Stimulated activated CD8-positive, alpha-beta memory T cell treated with anti-CD3 and anti-CD28 coated beads, Interleukin-15, amount 100 ng/mL, for 24 hours (primary cell): ENCODE data around the gene TLK2.
"Not testable (repeated sequence)": the region's sequence is repeated elsewhere in the genome, so short reads cannot be mapped to it uniquely, and the experiment has no call there.

Source experiments
- DNase-seq: peaks from one replicate; pipeline ENCODE4 v3.0.0-alpha.2; 2020; ENCODE audit warnings: low read depth

TLK2 gene

DNA sequence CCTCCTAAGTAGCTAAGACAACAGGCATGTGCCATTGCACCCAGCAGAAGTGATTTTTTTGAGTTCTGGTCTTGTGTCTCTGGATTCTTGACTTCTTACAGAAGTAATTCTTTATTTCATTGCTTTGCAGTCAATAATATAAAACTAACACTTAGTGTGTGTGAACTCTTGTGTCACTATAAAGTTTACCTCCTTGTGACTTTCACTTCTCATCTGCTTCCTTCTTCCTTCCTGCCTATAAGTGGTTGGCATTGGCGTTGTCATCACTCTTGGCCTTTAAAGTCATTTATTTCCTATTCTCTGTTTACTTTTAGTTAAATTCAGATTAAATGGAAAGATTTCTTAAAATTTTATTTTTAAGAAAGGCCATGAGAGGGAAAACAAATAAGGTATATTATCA lies 12.4 kb downstream of the TLK2 start:
- DNase-seq = not testable (repeated sequence)

DNA sequence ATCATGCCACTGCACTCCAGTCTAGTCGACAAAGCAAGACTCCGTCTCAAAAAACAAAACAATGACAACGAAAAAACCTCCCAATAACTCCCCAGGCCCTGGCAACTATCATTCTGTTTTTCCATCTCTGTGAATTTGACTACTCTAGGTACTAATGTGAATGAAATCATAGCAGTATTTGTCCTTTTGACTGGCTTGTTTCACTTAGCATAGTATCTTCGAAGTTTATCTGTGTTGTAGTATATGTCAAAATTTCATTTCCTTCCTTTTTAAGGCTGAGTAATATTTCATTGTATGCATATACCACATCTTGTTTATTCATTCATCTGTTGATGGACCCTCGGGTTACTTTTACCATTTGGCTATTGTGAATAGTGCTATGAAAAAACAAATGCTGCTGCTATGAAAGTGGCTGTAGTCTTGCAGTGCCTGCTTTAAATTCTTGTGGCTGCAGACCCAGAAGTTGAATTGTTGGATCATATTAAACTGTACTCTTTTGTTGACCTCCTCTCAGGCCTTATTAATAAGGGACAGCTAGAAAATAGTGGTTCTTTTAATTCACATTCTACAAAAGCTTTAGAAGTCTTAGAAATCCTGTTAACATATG lies 14.5 kb downstream of the TLK2 start:
- DNase-seq = not testable (repeated sequence)

DNA sequence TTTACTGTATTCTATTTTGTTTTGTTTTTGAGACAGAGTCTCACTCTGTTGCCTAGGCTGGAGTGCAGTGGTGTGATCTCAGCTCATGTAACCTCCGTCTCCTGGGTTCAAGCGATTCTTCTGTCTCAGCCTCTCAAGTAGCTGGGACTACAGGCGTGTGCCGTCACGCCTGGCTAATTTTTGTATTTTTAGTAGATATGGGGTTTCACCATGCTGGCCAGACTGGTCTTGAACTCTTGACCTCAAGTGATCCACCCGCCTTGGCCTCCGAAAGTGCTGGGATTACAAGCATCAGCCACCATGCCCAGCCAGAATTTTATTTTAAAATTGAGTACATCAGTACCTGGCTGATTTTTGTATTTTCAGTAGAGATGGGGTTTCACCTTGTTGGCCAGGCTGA lies 15.4 kb downstream of the TLK2 start:
- DNase-seq = not testable (repeated sequence)

DNA sequence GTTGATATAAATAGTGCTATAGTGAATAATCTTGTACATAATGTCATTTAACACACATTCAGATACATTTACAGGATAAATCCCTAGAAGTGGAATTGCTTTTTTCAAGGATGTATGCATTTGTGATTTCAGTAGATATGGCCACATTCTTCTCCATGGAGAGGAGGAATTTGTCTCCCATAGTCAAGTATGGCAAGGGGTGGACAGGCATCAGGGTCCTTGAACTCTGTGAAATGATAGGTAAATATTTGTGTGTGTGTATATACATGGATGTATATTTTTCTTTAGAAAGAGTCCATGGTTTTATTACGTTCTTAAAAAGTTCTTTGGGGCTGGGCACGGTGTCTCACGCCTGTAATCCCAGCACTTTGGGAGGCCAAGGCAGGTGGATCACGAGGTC lies 17.7 kb downstream of the TLK2 start:
- not testable (repeated sequence) for DNase-seq

DNA sequence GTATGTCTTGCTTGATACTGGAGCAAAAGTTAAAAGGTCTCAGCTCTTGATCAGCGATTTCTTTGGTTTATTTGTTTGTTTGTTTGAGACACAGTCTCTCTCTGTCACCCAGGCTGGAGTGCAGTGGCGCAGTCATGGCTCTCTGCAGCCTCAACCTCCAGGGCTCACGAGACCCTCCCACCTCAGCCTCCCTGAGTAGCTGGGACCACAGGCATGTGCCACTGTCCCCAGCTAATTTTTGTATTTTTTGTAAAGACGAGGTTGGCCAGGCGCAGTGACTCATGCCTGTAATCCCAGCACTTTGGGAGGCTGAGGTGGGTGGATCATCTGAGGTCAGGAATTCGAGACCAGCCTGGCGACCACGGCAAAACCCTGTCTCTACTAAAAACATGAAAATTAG lies 20.2 kb downstream of the TLK2 start:
- DNase-seq = not testable (repeated sequence)

DNA sequence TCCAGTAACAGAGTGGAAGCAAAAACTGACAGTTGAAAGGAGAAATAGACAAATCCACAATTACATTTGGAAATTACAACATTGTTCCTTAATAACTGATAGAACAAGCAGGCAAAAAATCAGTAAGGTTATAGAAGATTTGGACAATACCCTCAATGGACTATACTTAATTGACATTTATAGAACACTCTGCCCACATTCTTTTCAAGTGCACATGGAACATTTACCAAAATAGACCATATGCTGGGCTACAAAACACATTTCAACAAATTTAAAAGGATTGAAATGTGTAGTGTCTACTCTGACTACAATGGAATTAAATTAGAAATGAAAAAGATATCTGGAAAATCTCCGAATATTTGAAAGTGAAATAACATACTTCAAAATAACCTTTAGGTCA lies 21.8 kb downstream of the TLK2 start:
- DNase-seq = not testable (repeated sequence)

DNA sequence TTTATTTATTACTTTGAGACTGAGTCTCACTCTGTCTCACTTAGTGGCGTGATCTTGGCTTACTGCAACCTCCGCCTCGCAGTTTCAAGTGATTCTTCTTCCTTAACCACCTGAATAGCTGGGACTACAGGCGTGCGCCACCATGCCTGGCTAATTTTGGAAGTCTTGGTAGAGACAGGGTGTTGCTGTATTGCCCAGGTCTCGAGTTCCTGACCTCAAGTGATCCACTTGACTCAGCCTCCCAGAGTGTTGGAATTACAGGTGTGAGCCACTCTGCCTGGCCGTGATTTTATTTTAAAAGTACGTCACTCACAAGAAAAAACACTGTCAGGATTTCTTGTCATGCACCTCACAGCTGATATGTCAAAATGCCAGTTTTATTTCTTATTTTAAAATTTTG lies 26.2 kb downstream of the TLK2 start:
- DNase-seq = not testable (repeated sequence)

DNA sequence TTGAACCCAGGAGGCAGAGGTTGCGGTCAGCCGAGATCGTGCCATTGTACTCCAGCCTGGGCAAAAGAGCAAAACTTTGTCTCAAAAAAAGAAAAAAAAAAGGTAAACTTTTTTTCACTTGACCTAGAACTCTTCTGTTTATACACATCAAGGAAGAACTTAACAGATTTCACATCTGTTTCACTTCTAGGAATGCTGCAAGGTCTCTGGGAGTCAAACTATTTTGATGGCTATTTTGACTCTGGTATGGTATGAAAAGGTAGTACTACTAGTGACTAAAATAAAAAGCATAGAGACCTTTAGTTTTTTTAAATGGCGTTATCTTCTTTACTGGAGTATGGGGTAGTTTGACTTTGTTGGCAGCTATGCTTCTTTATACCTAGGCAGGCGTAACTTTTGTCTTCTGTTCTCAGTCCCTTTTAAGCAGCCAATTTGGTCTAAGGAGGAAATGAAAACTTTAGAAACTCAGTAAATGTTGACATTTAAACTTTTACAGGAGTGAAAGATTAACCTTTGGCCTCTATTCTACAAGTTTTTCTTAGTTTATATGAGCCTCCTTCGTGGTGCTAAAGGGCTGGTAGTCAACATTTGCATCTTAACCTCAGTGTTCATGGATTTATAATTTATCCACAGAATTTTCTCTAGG lies 28.7 kb downstream of the TLK2 start:
- not testable (repeated sequence) for DNase-seq

DNA sequence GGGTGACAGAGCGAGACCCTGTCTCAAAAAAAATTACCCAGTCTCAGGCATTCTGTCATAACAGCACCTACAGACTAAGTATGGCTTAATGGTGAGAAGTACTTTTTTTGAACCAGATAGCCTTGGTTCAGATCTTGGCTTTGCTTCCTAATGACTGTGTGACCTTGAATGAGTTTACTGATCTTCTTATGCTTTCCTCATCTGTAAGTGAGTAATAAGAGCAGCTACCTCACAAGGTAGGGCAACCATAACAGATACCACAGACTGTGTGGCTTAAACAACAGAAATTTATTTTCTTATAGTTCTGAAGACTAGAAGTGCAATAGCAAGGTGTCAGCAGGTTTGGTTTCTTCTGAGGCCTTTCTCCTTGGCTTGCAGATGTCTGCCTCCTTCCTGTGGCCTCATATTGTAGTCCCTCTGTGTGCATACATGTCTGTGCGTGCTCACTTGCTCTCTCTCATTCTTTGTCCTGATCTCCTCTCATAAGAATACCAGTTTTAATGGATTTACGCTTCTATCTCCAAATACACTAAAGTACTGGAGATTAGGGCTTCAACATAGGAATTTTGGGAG lies 31.7 kb downstream of the TLK2 start:
- DNase-seq = not testable (repeated sequence)

DNA sequence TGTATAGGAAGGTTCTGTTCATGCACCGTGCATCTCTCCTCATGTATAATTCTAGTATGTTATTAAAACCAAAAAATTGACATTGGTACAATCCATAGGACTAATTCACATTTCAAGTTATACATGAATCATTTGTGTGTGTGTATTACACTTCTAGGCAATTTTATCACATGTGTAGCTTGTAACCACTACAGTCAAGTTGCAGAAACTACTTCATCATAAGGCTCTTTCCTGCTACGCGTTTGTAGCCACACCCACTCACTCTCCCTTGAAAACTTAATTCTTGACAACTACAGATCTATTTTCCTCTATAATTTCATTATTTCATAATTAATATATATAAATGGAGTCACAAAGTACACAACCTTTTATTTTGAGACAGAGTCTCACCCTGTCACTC lies 32.4 kb downstream of the TLK2 start:
- DNase-seq = not testable (repeated sequence)

DNA sequence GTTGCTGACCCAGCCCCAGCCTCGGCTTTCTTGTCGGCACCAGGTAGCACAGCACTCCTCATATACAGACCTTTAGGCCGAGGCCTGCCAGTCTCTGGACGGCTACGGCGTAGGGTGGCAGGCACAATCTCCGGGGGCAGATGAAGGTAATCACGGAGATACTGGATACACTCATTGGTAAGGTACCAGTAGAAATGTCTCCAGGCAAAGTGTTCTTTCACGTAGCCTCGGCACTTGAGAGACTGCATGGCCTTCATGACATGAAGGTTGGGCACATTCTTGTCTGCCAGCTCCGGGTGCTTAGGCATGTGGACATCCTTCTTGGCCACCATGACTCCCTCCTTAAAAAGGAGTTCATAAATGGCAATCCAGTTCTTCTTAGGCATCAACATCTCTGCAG lies 37.8 kb downstream of the TLK2 start:
- not testable (repeated sequence) for DNase-seq

DNA sequence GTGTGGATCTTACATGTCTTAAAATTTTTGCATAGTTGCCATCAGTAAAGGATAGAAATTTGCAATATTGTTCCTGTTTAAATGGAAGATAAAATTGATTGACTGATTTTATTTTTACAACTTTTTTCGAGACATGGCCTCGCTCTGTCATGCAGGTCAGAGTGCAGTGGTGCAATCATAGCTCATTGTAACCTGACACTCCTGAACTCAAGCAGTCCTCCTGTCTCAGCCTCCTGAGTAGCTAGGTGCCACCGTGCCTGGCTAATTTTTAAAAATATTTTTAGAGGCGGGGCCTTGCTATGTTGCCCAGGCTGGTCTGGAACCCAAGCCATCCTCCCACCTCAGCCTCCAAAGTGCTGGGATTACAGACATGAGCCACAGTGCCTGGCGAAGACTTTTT lies 42.7 kb downstream of the TLK2 start:
- DNase-seq = not testable (repeated sequence)

DNA sequence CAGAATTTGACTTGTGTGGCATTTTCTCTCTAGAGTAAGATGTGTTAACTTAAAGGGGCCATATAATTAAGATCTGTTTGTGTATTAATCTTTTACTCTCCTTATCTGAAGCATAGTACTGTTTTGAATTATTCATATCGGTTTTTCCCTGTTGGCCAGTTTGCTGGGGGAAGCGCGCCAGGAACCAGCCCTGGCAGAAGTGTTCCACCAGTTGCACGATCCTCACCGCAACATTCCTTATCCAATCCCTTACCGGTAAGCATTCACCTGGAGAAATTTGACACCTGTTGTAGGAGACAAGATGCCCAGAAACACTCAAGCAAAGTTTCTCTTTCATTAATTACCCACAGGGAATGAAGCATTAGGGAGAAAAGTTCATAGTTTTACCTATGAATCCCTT lies 45.5 kb downstream of the TLK2 start:
- not testable (repeated sequence) for DNase-seq

DNA sequence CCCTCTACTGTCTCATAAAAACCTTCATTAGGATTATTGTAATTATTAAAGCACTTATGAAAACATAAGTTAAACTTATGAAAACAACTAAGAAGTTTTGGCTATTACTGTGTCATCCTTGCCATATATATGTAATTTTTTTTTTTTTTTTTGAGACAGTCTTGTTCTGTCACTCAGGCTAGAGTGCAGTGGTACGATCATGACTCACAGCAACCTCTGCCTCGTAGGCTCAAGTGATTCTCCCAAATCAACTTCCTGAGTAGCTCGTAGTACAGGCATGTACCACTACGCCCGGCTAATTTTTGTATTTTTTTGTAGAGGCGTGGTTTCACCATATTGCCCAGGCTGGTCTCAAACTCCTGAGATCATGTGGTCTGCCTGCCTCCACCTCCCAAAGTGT lies 46.7 kb downstream of the TLK2 start:
- not testable (repeated sequence) for DNase-seq

DNA sequence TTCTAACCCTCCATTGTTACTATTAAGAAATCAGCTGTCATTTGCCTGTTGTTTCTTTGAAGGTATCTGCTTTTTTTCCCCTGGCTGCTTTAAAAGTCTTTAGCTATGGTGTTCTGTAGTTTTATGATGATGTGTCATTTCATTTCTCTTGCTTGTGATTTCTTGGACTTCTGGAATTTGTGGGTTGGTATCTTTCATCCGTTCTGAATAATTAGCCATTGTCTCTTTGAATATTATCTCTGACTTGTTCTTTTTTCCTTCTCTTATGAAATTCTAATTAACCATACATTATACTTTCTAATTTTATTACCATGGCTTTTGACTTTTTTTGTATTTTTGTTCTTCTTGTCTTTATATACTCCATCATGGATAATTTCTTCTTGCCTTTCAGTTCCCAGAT lies 52.3 kb downstream of the TLK2 start:
- not testable (repeated sequence) for DNase-seq

DNA sequence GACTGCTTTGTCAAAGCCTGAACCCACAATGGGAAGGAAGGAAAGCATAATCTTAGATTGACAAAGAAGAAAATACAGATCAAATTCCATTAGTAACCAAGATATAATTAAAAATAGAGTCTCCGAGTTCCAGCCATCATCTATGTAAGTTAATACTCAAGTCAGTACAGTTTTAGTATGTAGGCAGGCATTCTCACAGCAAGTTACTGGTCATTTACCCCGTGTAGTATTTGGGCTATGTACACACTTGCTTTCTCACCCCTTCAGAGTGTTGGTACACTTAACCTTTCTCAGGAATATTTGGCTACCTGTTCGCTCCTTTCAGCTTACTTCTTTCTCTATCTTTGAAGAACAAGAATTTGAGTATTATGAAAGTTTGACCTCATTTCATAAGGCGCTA lies 57.9 kb downstream of the TLK2 start:
- DNase-seq = not testable (repeated sequence)

DNA sequence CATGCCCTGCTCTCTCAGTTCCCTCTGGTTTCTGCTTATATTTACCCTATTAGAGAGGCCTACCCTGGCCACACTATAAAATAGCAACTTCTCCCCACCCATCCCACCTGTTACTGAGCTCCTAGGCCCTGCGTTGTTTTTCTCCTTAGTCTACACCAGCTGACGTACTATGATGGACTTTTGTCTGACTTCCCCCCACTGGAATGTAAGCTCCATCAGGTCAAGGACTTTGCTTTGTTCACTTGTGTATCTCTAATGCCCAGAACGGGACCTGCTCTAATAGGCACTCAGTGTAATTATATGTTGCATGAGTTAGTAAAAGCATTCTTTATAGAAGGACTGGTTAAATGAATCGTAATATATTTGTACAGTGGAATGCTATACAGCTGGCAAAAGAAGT lies 62.4 kb downstream of the TLK2 start:
- DNase-seq = not testable (repeated sequence)

DNA sequence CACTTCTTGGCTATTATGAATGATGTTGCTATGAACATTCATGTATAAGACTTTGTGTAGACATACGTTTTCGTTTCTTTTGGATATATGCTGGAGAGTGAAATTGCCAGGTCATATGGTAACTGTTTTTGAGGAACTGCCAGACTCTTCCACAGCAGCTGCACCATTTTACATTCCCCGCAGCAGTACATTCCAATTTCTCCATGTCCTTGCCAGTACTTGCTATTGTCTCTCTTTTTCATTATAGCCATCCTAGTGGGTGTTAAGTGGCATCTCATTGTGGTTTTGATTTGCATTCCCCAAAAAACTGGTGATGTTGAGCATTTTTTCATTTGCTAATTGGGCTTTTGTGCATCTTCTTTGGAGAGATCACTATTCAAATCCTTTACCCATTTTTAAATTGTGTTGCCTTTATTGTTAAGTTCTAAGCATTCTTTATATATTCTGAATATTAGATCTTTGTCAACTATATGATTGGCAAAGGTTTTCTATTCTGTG lies 64.7 kb downstream of the TLK2 start:
- not testable (repeated sequence) for DNase-seq

DNA sequence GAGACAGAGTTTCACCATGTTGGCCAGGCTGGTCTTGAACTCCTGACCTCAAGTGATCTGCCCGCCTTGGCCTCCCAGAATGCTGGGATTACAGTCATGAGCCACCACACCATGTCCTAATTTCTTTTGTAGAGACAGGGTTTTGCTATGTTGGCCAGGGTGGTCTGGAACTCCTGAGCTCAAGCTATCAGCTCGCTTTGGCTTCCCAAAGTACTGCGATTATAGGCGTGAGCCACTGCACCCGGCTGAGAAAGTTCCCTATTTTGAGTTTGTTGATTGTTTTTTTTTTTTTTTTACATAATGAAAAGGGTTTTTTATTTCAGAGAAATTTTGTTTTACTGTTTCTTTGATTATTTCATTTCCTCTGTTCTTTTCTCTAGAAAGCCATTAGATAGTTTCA lies 67.4 kb downstream of the TLK2 start:
- DNase-seq = not testable (repeated sequence)

DNA sequence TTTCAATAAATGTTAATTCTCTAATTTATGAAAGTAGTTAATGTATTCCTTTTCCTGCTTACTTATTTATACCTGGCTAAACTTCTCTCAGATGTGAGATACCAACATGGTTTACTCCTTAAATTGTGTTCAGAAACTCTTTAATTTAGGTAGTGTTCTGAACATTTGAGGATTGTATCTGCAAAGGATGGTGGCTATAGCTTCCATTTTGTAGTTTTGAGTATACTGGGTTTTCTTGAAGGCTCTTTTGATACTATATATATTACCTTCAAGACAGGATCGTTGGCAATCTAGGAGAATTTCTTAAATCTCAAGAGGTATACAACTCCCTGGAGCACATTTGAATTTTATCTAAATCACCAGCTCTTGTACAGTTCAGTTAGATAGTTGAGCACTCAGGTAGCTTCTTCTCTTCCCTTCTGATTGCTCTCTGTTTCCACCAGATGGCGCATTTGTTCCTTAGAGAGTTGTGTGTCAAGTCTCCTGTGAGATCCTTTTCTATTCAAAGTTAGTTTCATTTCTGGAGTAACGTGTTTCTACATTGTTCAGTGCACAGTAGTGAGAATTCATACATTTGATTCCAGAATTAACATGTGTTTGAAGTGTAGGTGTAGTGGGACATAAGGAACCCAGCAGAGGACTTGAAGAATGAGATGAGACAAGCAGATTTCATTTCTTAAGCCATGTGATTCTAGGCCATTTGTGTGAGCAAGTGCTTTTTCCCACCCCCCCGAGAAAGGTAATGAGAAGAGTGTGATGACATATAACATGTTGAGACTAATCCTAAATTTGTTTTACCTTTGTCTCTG lies 74.4 kb downstream of the TLK2 start:
- not testable (repeated sequence) for DNase-seq

DNA sequence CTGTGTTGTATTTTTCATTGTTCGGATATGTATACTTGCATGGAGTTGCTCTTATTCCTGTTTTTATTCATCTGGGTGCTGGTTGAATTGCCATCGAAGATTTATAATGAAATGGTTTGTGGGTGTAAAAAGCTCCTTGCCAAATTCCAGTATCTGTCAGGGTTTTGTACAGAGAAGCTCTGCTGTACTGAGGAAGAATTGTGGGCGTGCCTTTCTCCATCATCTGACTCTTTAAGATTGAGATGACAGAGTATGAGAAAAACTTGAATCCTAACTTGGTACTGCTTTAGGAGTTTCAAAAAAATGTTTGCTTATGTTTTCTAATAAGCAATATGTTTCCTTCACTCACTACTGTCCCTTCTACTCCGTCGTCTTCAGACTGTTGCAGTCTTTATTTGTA lies 78.9 kb downstream of the TLK2 start:
- DNase-seq = not testable (repeated sequence)

DNA sequence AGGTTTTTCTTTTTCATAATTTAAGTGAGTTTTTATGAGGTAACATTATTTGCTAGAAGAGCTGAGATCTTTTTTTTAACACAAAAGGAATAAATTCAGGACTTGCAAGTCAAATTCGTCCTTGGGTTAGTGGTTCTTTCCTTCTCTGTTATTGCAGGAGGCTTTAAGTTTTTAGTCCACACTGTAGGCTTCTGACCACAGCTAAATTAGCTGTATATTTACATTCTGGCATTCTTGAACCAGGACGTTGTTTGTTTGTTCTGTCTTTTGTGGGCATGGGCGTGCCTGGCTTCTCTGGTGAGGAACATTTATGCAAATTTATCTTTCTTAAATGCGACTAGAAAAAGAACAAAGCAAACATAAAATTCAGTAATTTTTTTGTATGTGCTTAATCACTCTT lies 80.3 kb downstream of the TLK2 start:
- DNase-seq = not testable (repeated sequence)
